HG02870 (cell line): ENCODE data around the gene SCRG1.

Source experiments
- ATAC-seq: cut with Tn5 transposase; IDR thresholded peaks from one replicate; pipeline ENCODE4 v1.9.1; 2021; ENCODE audit warnings: mild to moderate bottlenecking, moderate library complexity; ENCODE audit not compliant: unreplicated experiment

Gene SCRG1

GRCh38 chr4:173365359-173365996 is 33.4 kb downstream of the SCRG1 start:
- ATAC-seq: no peak

- ATAC-seq: no peak
Measured at GRCh38 chr4:173362666-173363065, 36.2 kb downstream of the SCRG1 start.

- no peak for ATAC-seq
Measured at GRCh38 chr4:173360587-173361221, 38.2 kb downstream of the SCRG1 start.

GRCh38 chr4:173357939-173358338 is 41.0 kb downstream of the SCRG1 start:
- ATAC-seq: no peak

GRCh38 chr4:173347467-173347866 is 51.4 kb downstream of the SCRG1 start:
- no peak for ATAC-seq

GRCh38 chr4:173346074-173346473 is 52.8 kb downstream of the SCRG1 start:
- no peak for ATAC-seq

- ATAC-seq: peak; percentile 56
Measured at GRCh38 chr4:173345648-173346047, 53.3 kb downstream of the SCRG1 start.

GRCh38 chr4:173343832-173344397 is 55.0 kb downstream of the SCRG1 start:
- ATAC-seq: no peak

- ATAC-seq: no peak
Measured at GRCh38 chr4:173337463-173337862, 61.5 kb downstream of the SCRG1 start.

GRCh38 chr4:173334891-173335752 is 63.8 kb downstream of the SCRG1 start:
- ATAC-seq: peak; percentile 32
